Measurements from ENCODE around the gene ONECUT3. TPM values are rescaled to one million over a fixed set of nuclear protein-coding genes. Genes with fewer than 3 reads are reported as not detected.

ONECUT3 gene
- total and polyA plus RNA-seq, 10 of the 15 experiments (the other 5 are each of a cell fraction or from before 2014, with no cell fraction given) = not detected

DNA sequence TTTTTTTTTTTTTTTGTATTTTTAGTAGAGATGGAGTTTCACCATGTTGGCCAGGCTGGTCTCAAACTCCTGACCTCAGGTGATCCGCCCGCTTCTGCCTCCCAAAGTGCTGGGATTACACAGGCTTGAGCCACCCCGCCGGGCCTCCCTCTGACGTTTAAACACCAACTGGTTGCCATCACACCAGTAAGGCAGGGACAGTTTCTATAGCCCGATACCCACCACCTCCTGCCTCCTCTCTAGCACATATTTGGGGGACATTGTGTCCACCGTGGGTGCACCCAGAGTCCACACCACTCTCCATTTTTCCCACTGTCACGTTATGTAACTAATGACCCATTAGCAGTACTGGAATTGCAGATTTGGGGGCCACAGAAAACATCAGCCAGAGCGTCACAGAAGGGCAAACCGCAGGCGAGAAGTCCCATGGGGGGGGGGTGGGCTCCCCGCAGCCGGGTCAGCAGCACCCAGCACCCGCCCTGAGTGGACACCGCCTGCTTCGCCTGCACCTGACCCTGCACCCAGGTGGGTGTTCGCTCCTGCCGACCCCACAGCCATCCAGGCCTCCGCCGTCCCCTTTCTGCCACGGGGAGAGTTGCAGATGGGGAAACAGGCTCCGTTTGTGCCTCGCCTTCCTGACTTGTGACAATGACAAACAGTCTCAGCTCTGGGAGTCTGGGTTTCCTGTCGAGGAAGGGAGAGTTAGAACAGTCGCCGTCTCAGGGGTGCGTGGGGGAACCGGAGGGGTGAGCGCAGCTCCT is 3.6 kb downstream of the ONECUT3 start:
- ATAC-seq (no peak), DNase-seq (ENCODE audit: low read depth, low spot score) (no peak), FAIRE-seq (no peak)
- ChIA-PET CTCF (no interaction called here), SMC1A (ENCODE audit: uncharacterized antibody, unreplicated experiment) (no interaction called here), RAD21 (ENCODE audit: unreplicated experiment) (no interaction called here), POLR2A (no interaction called here)
- Histone ChIP-seq H3K36me3 (ENCODE audit: control insufficient read depth in 2 of 2, insufficient read depth in 2 of 2, low read length in 1 of 2) (no peaks in the 10 kb centered on the region), H3K9ac (ENCODE audit: control insufficient read depth, insufficient read depth, low read length) (no peak overlapping the region), H3K27me3 (replicated peaks in 1 of 2; ENCODE audit: control insufficient read depth in 2 of 2, insufficient read depth in 2 of 2, low read length in 1 of 2) (peaks cover 14 to 23% of the 10 kb centered on the region in 2 experiments), H3K27ac (ENCODE audit: control insufficient read depth, insufficient read depth) (no peak overlapping the region), H3K9me3 (replicated peaks; ENCODE audit: control insufficient read depth, insufficient read depth, low read length) (no peaks in the 10 kb centered on the region; the same call in 2 of the 3 replicates), H3K79me2 (ENCODE audit: control insufficient read depth, insufficient read depth, low read length) (no peaks in the 10 kb centered on the region), H2AFZ (ENCODE audit: control insufficient read depth, low read depth, low read length) (no peak overlapping the region), H3K4me3 (no peak overlapping the region), H3K4me1 (ENCODE audit: control insufficient read depth, insufficient read depth, low read length) (no peaks in the 10 kb centered on the region), H4K20me1 (ENCODE audit: control insufficient read depth, insufficient read depth) (no peaks in the 10 kb centered on the region), H3K4me2 (ENCODE audit: control insufficient read depth, insufficient read depth) (no peak overlapping the region)
- TF ChIP-seq, protein P1, sequence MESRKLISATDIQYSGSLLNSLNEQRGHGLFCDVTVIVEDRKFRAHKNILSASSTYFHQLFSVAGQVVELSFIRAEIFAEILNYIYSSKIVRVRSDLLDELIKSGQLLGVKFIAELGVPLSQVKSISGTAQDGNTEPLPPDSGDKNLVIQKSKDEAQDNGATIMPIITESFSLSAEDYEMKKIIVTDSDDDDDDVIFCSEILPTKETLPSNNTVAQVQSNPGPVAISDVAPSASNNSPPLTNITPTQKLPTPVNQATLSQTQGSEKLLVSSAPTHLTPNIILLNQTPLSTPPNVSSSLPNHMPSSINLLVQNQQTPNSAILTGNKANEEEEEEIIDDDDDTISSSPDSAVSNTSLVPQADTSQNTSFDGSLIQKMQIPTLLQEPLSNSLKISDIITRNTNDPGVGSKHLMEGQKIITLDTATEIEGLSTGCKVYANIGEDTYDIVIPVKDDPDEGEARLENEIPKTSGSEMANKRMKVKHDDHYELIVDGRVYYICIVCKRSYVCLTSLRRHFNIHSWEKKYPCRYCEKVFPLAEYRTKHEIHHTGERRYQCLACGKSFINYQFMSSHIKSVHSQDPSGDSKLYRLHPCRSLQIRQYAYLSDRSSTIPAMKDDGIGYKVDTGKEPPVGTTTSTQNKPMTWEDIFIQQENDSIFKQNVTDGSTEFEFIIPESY (IDR thresholded peaks at IDR 0.05) = no peak
- TF ChIP-seq ESRRA (IDR thresholded peaks at IDR 0.05; ENCODE audit: low read length) (no peak), YBX1 (IDR thresholded peaks at IDR 0.05) (no peak), ZSCAN29 (IDR thresholded peaks at IDR 0.05) (no peak), KAT2A (conservative IDR thresholded peaks at IDR 0.05; ENCODE audit: control insufficient read depth, low read depth, low read length) (no peak), EZH2 (IDR thresholded peaks at IDR 0.05; ENCODE audit: borderline replicate concordance, control insufficient read depth, low read depth, low read length) (no peak), BMI1 (IDR thresholded peaks at IDR 0.05; ENCODE audit: borderline replicate concordance) (no peak), FOXK2 (IDR thresholded peaks at IDR 0.05) (no peak), GABPA (IDR thresholded peaks at IDR 0.05; ENCODE audit: low read depth) (no peak), ATF7 (IDR thresholded peaks at IDR 0.05; ENCODE audit: low read depth) (no peak)
- TF ChIP-seq, protein P2, sequence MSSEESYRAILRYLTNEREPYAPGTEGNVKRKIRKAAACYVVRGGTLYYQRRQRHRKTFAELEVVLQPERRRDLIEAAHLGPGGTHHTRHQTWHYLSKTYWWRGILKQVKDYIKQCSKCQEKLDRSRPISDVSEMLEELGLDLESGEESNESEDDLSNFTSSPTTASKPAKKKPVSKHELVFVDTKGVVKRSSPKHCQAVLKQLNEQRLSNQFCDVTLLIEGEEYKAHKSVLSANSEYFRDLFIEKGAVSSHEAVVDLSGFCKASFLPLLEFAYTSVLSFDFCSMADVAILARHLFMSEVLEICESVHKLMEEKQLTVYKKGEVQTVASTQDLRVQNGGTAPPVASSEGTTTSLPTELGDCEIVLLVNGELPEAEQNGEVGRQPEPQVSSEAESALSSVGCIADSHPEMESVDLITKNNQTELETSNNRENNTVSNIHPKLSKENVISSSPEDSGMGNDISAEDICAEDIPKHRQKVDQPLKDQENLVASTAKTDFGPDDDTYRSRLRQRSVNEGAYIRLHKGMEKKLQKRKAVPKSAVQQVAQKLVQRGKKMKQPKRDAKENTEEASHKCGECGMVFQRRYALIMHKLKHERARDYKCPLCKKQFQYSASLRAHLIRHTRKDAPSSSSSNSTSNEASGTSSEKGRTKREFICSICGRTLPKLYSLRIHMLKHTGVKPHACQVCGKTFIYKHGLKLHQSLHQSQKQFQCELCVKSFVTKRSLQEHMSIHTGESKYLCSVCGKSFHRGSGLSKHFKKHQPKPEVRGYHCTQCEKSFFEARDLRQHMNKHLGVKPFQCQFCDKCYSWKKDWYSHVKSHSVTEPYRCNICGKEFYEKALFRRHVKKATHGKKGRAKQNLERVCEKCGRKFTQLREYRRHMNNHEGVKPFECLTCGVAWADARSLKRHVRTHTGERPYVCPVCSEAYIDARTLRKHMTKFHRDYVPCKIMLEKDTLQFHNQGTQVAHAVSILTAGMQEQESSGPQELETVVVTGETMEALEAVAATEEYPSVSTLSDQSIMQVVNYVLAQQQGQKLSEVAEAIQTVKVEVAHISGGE (CRISPR knock-in tag; IDR thresholded peaks at IDR 0.05) = no peak
- TF ChIP-seq, protein P3, sequence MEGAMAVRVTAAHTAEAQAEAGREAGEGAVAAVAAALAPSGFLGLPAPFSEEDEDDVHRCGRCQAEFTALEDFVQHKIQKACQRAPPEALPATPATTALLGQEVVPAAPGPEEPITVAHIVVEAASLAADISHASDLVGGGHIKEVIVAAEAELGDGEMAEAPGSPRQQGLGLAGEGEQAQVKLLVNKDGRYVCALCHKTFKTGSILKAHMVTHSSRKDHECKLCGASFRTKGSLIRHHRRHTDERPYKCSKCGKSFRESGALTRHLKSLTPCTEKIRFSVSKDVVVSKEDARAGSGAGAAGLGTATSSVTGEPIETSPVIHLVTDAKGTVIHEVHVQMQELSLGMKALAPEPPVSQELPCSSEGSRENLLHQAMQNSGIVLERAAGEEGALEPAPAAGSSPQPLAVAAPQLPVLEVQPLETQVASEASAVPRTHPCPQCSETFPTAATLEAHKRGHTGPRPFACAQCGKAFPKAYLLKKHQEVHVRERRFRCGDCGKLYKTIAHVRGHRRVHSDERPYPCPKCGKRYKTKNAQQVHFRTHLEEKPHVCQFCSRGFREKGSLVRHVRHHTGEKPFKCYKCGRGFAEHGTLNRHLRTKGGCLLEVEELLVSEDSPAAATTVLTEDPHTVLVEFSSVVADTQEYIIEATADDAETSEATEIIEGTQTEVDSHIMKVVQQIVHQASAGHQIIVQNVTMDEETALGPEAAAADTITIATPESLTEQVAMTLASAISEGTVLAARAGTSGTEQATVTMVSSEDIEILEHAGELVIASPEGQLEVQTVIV (IDR thresholded peaks at IDR 0.05; ENCODE audit: borderline replicate concordance, partially characterized antibody) = no peak
- TF ChIP-seq, protein P4, sequence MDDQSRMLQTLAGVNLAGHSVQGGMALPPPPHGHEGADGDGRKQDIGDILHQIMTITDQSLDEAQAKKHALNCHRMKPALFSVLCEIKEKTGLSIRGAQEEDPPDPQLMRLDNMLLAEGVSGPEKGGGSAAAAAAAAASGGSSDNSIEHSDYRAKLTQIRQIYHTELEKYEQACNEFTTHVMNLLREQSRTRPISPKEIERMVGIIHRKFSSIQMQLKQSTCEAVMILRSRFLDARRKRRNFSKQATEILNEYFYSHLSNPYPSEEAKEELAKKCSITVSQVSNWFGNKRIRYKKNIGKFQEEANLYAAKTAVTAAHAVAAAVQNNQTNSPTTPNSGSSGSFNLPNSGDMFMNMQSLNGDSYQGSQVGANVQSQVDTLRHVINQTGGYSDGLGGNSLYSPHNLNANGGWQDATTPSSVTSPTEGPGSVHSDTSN (IDR thresholded peaks at IDR 0.05; ENCODE audit: insufficient replicate concordance, low read depth, low read length) = no peak
- no TSS peak for BruUV-seq (replicated peaks)
- 21% methylated on average over 24 of the region's 29 CpGs for WGBS (ENCODE audit: insufficient coverage, insufficient replicate concordance, low lambda C conversion rate, missing lambda C conversion rate)
- in situ Hi-C loops (cut with MboI) (no loop called here), intact Hi-C loops (cut with micrococcal nuclease; ENCODE audit: unreplicated experiment) (no loop called here)
